Uterus (tissue), 4 donors: ENCODE measurements around the gene RSRC1. TPM values are rescaled to one million over a fixed set of nuclear protein-coding genes. Genes with fewer than 3 reads are reported as not detected.
"Not testable (repeated sequence)": the region's sequence is repeated elsewhere in the genome, so short reads cannot be mapped to it uniquely, and the experiment has no call there.

Experiments
- DNase-seq, 2 donors: peaks; one replicate each; pipeline ENCODE4 v3.0.0-alpha.2; 2019 to 2020
- H3K27ac ChIP-seq, 2 donors: fragments of 200-600 bp; sonication (generic); 1 replicate in 1 of 2; 2 replicates in 1 of 2; pipeline ENCODE4 v1.5.1; 2016 to 2018
- H3K27me3 ChIP-seq, 2 donors: fragments of 200-600 bp; sonication (generic); one replicate each; pipeline ENCODE4 v1.5.1; 2018 to 2019; ENCODE audit warnings: control low read depth in 1 of 2
- H3K36me3 ChIP-seq, 2 donors: fragments of 200-600 bp; sonication (generic); one replicate each; pipeline ENCODE4 v1.5.1; 2019; ENCODE audit warnings: control low read depth in 1 of 2
- H3K4me1 ChIP-seq, 2 donors: fragments of 200-600 bp; sonication (generic); one replicate each; pipeline ENCODE4 v1.5.1; 2018 to 2019; ENCODE audit warnings: control low read depth in 1 of 2
- H3K4me3 ChIP-seq, 2 donors: fragments of 200-600 bp; sonication (generic); 1 replicate in 1 of 2; 2 replicates in 1 of 2; pipeline ENCODE4 v1.5.1; 2018 to 2019; ENCODE audit warnings: mild to moderate bottlenecking in 1 of 2
- H3K9me3 ChIP-seq, 2 donors: fragments of 200-600 bp; sonication (generic); one replicate each; pipeline ENCODE4 v1.5.1; 2019; ENCODE audit warnings: control low read depth in 1 of 2
- CTCF ChIP-seq, 4 experiments: fragments of 200-600 bp in 2 of 4; fragments of 450-650 bp in 2 of 4; sonication (generic) in 2 of 4; IDR thresholded peaks; one replicate each; pipeline ENCODE4 v1.5.1; 2016 to 2019; ENCODE audit warnings: antibody characterized with exemption in 4 of 4, mild to moderate bottlenecking in 2 of 4, moderate library complexity in 1 of 4
- POLR2A ChIP-seq, 2 donors: fragments of 450-650 bp; IDR thresholded peaks; one replicate each; pipeline ENCODE4 v1.6.1; 2016; ENCODE audit warnings: antibody characterized with exemption in 2 of 2, mild to moderate bottlenecking in 1 of 2, moderate library complexity in 1 of 2
- intact Hi-C: fragments of 100-400 bp; cut with DNase I; formaldehyde crosslinking; loops from one replicate; pipeline ENCODE4 v1.15.1; 2023; ENCODE audit warnings: low total_unique reads
- total RNA-seq, 4 donors: library from RNA; depleted of rRNA in 3 of 4; stranded (reverse); fragments of >200 nt in 3 of 4; gene quantifications; one replicate each; pipeline versions ENCODE4 v1.1.0 to v1.2.4, GENCODE V29; 2014 to 2023
- donor health status: DM: yes; HTN: yes; CAD: no.

The RSRC1 gene
- total RNA-seq, 4 donors from 2014 or later, result 24.1 to 128 (median 60.6) TPM

GRCh38 chr3:158405507-158405906, 295.6 kb downstream of the RSRC1 start:
- intact Hi-C loops, result no loop called here
- no peak for TF ChIP-seq POLR2A (IDR thresholded peaks at IDR 0.05)
- no peak for TF ChIP-seq CTCF (IDR thresholded peaks at IDR 0.05)
- no peaks in the 10 kb centered on the region for H3K9me3 ChIP-seq
- no peaks in the 10 kb centered on the region for H3K4me1 ChIP-seq
- no peaks in the 10 kb centered on the region for H3K27me3 ChIP-seq
- H3K4me3 ChIP-seq, result no peak overlapping the region
- H3K36me3 ChIP-seq, result no peaks in the 10 kb centered on the region
- no peak overlapping the region for H3K27ac ChIP-seq
- DNase-seq, result no peak

DNA sequence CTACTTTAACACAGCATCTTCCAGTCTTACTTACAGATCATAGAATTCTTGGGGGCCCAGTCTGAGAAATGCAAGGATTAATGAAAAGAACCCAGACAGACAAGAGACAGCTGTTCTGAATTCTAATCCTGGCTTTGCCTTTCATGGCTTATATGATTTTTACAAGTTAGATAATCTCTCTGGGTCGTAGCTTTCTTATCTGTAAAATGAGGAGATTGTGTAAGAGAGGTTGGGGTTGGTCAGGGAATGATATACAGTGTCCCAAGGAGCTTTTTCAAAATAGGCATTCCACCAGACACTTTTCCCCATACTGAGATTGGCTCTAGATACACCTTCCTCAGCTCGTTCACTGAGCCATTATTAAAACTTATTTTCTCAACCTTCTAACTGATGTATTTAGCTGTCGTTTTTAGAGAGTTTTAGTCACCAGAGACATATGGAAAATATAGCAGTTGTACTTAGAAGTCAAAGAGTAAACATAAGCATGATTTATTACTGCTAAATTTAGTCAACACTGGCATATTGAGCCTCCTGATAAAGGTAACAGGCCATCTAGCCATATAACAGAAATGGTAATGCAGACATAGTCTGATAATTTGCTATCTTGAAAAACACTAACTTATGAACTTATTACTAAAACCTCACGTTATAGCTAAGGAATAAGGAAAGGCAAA, 298.1 kb downstream of the RSRC1 start:
- no peaks in the 10 kb centered on the region for H3K36me3 ChIP-seq
- TF ChIP-seq POLR2A (IDR thresholded peaks at IDR 0.05), result no peak
- no peak overlapping the region for H3K4me3 ChIP-seq
- H3K4me1 ChIP-seq, result no peaks in the 10 kb centered on the region
- H3K27ac ChIP-seq, result no peak overlapping the region
- H3K27me3 ChIP-seq, result no peaks in the 10 kb centered on the region
- H3K9me3 ChIP-seq, result no peaks in the 10 kb centered on the region
- intact Hi-C loops, result no loop called here
- no peak for DNase-seq

- DNase-seq, H3K36me3 ChIP-seq, intact Hi-C loops, H3K27me3 ChIP-seq, H3K27ac ChIP-seq, H3K4me3 ChIP-seq, H3K4me1 ChIP-seq, H3K9me3 ChIP-seq: not testable (repeated sequence)
Observed at GRCh38 chr3:158408518-158408897, 298.6 kb downstream of the RSRC1 start.

DNA sequence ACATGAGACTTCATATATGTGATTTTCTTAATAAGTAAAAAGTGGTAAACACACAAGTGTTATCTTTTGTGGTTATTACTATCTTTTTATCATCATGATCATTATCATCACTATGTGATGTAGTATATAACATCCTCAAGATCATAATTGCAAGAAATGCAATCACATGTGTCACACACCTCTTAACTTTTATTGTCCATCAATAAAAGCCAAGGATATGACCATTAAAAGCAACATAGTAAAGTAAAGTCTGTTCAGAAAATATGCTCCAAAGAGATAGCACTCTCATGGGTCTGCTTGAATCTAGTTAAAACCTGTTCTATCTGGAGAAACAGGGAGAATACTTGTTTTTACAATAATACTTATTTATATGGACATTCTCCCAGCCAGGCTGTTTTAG, 308.1 kb downstream of the RSRC1 start:
- H3K36me3 ChIP-seq, result no peaks in the 10 kb centered on the region
- no peaks in the 10 kb centered on the region for H3K27me3 ChIP-seq
- DNase-seq, result no peak
- H3K4me3 ChIP-seq, result no peak overlapping the region
- no peaks in the 10 kb centered on the region for H3K4me1 ChIP-seq
- H3K27ac ChIP-seq, result no peak overlapping the region
- TF ChIP-seq CTCF (IDR thresholded peaks at IDR 0.05) (no peak), POLR2A (IDR thresholded peaks at IDR 0.05) (no peak)
- no peaks in the 10 kb centered on the region for H3K9me3 ChIP-seq
- intact Hi-C loops, result no loop called here

- intact Hi-C loops, result no loop called here
- Histone ChIP-seq H3K27ac (no peak overlapping the region), H3K27me3 (no peaks in the 10 kb centered on the region), H3K4me3 (no peak overlapping the region), H3K4me1 (no peaks in the 10 kb centered on the region), H3K36me3 (no peaks in the 10 kb centered on the region), H3K9me3 (no peaks in the 10 kb centered on the region)
- DNase-seq, result no peak
- no peak for TF ChIP-seq CTCF (IDR thresholded peaks at IDR 0.05)
- TF ChIP-seq POLR2A (IDR thresholded peaks at IDR 0.05), result no peak
Observed at GRCh38 chr3:158419820-158420653, 310.1 kb downstream of the RSRC1 start.

GRCh38 chr3:158420654-158421396, 310.9 kb downstream of the RSRC1 start:
- DNase-seq, result no peak
- intact Hi-C loops, result no loop called here
- TF ChIP-seq CTCF (IDR thresholded peaks at IDR 0.05), result no peak
- no peak for TF ChIP-seq POLR2A (IDR thresholded peaks at IDR 0.05)

More at GRCh38 chr3:158420654-158421396, 310.9 kb downstream of the RSRC1 start:
- Histone ChIP-seq H3K4me1 (no peaks in the 10 kb centered on the region), H3K9me3 (no peaks in the 10 kb centered on the region), H3K27ac (no peak overlapping the region), H3K4me3 (no peak overlapping the region), H3K27me3 (no peaks in the 10 kb centered on the region), H3K36me3 (no peaks in the 10 kb centered on the region)
